Stomach (tissue), 9 donors: ENCODE data around the gene GABRG3. TPM values are rescaled to one million over a fixed set of nuclear protein-coding genes. Genes with fewer than 3 reads are reported as not detected.
"Not testable (repeated sequence)": the region's sequence is repeated elsewhere in the genome, so short reads cannot be mapped to it uniquely, and the experiment has no call there.

Source experiments
- DNase-seq, 2 donors: peaks; one replicate each; pipeline versions ENCODE4 v3.0.0 to v3.0.0-alpha.2; 2013 to 2019
- H3K27ac ChIP-seq, 5 donors: fragments of 200-600 bp in 4 of 5; sonication (generic) in 4 of 5; one replicate each; pipeline ENCODE4 v1.5.1; 2013 to 2019; ENCODE audit warnings: mild to moderate bottlenecking in 1 of 5, moderate library complexity in 1 of 5
- H3K27me3 ChIP-seq, 3 donors: fragments of 200-600 bp; sonication (generic); one replicate each; pipeline ENCODE4 v1.5.1; 2017 to 2019; ENCODE audit warnings: mixed run types in 1 of 3
- H3K36me3 ChIP-seq, 4 donors: fragments of 200-600 bp; sonication (generic); 1 replicate in 3 of 4; 2 replicates in 1 of 4; pipeline ENCODE4 v1.5.1; 2016 to 2019
- H3K4me1 ChIP-seq, 4 donors: fragments of 200-600 bp; sonication (generic); one replicate each; pipeline ENCODE4 v1.5.1; 2016 to 2019
- H3K4me3 ChIP-seq, 4 donors: fragments of 200-600 bp; sonication (generic) in 3 of 4; one replicate each; pipeline ENCODE4 v1.5.1; 2016 to 2019; ENCODE audit warnings: mild to moderate bottlenecking in 1 of 4
- H3K9me3 ChIP-seq, 4 donors: fragments of 200-600 bp; sonication (generic); one replicate each; pipeline ENCODE4 v1.5.1; 2016 to 2019
- CTCF ChIP-seq, 7 experiments: fragments of 450-650 bp in 4 of 7; fragments of 200-600 bp in 3 of 7; sonication (generic) in 3 of 7; IDR thresholded peaks; one replicate each; pipeline ENCODE4 v1.5.1; 2016 to 2019; ENCODE audit warnings: antibody characterized with exemption in 7 of 7, control low read depth in 2 of 7, mild to moderate bottlenecking in 1 of 7
- EP300 ChIP-seq: sonication (generic); formaldehyde crosslinking; IDR thresholded peaks from one replicate; pipeline ENCODE4 v1.6.1; 2017; ENCODE audit warnings: antibody characterized with exemption
- POLR2A ChIP-seq, 4 donors: fragments of 450-650 bp; IDR thresholded peaks; one replicate each; pipeline ENCODE4 v1.6.1; 2016; ENCODE audit warnings: antibody characterized with exemption in 4 of 4, control low read depth in 2 of 4, mild to moderate bottlenecking in 1 of 4, moderate library complexity in 1 of 4
- POLR2AphosphoS5 ChIP-seq, 3 donors: sonication (generic); formaldehyde crosslinking; IDR thresholded peaks; one replicate each; pipeline ENCODE4 v1.6.1; 2016; ENCODE audit warnings: antibody characterized with exemption in 3 of 3
- WGBS, 5 donors: extraction: QIAGEN DNeasy Blood & Tissue Kit in 3 of 5; methylation state at CpG; one replicate each; pipeline versions ENCODE4 v1.1.5 to v1.1.7; 2013 to 2018; 5-methylcytosine and 5-hydroxymethylcytosine counted together
- intact Hi-C: fragments of 100-400 bp; cut with DNase I; formaldehyde crosslinking; loops from one replicate; pipeline ENCODE4 v1.15.1; 2023; ENCODE audit warnings: low total_unique reads
- polyA plus RNA-seq, 3 donors: library from polyadenylated mRNA; stranded (reverse); fragments of 200-250 nt; gene quantifications; one replicate each; pipeline ENCODE4 v1.2.3, GENCODE V29; 2013
- total RNA-seq, 5 donors: library from RNA; depleted of rRNA; stranded (reverse); fragments of >200 nt; gene quantifications; one replicate each; pipeline versions ENCODE4 v1.1.0 to v1.2.3, GENCODE V29; 2014 to 2016
- donor health status: healthy with polysubstance abuse.
- donor health status: Bipolar disorder and iron deficiency.
- donor health status: healthy.

GABRG3 gene
- total and polyA plus RNA-seq, 8 donors, result 0.37 to 1.5 TPM; not detected in 6

- peaks cover 0 to 5% (median 0%) of the 10 kb centered on the region in 4 donors for H3K9me3 ChIP-seq
- intact Hi-C loops, result loop anchor here (5.0 kb wide), 1 partner anchor 33 kb away; no protein-coding TSS in a partner anchor
- H3K36me3 ChIP-seq, result no peaks in the 10 kb centered on the region
- TF ChIP-seq POLR2A (IDR thresholded peaks at IDR 0.05) (no peak), EP300 (no peak), POLR2AphosphoS5 (IDR thresholded peaks at IDR 0.05) (no peak), CTCF (IDR thresholded peaks at IDR 0.05) (no peak)
- DNase-seq, result no peak
- WGBS, 5 donors, result 76 to 84% (median 82%) methylated on average over 7 of the region's 7 CpGs
- H3K27me3 ChIP-seq, result peaks cover 0 to 13% (median 0%) of the 10 kb centered on the region in 3 donors
- peaks cover 0 to 5% (median 2%) of the 10 kb centered on the region in 4 donors for H3K4me1 ChIP-seq
- no peak overlapping the region for H3K27ac ChIP-seq
- H3K4me3 ChIP-seq, result no peak overlapping the region
These were observed 388.6 kb downstream of the GABRG3 start for GRCh38 chr15:27359586-27359985.

GRCh38 chr15:27360316-27360715 is 389.3 kb downstream of the GABRG3 start:
- peaks cover 0 to 13% (median 0%) of the 10 kb centered on the region in 3 donors for H3K27me3 ChIP-seq
- intact Hi-C loops, result no loop called here
- WGBS, 5 donors, result 77 to 88% (median 78%) methylated on average over 7 of the region's 7 CpGs
- no peak for DNase-seq
- no peak overlapping the region for H3K27ac ChIP-seq
- no peak overlapping the region for H3K4me3 ChIP-seq
- TF ChIP-seq POLR2AphosphoS5 (IDR thresholded peaks at IDR 0.05) (no peak), CTCF (IDR thresholded peaks at IDR 0.05) (no peak), EP300 (no peak), POLR2A (IDR thresholded peaks at IDR 0.05) (no peak)
- H3K4me1 ChIP-seq, result peaks cover 0 to 5% (median 2%) of the 10 kb centered on the region in 4 donors
- H3K36me3 ChIP-seq, result no peaks in the 10 kb centered on the region
- peaks cover 0 to under 1% (median 0%) of the 10 kb centered on the region in 4 donors for H3K9me3 ChIP-seq

GRCh38 chr15:27361438-27361837 is 390.5 kb downstream of the GABRG3 start:
- DNase-seq, result no peak
- Histone ChIP-seq H3K4me3 (no peak overlapping the region), H3K27ac (no peak overlapping the region), H3K9me3 (no peaks in the 10 kb centered on the region), H3K36me3 (no peaks in the 10 kb centered on the region), H3K4me1 (peaks cover 0 to 5% (median 2%) of the 10 kb centered on the region in 4 donors), H3K27me3 (peaks cover 0 to 13% (median 0%) of the 10 kb centered on the region in 3 donors)
- TF ChIP-seq POLR2AphosphoS5 (IDR thresholded peaks at IDR 0.05), result no peak
- TF ChIP-seq EP300, result no peak
- no peak for TF ChIP-seq POLR2A (IDR thresholded peaks at IDR 0.05)
- TF ChIP-seq CTCF (IDR thresholded peaks at IDR 0.05), result no peak
- WGBS, 5 donors, result 66 to 72% (median 69%) methylated on average over 5 of the region's 5 CpGs
- intact Hi-C loops, result no loop called here

GRCh38 chr15:27365456-27365855 is 394.5 kb downstream of the GABRG3 start:
- Histone ChIP-seq H3K36me3 (no peaks in the 10 kb centered on the region), H3K9me3 (no peaks in the 10 kb centered on the region), H3K4me1 (no peaks in the 10 kb centered on the region), H3K27me3 (peaks cover 0 to 3% (median 0%) of the 10 kb centered on the region in 3 donors), H3K27ac (no peak overlapping the region), H3K4me3 (no peak overlapping the region)
- DNase-seq, result no peak
- no peak for TF ChIP-seq CTCF (IDR thresholded peaks at IDR 0.05)
- TF ChIP-seq POLR2AphosphoS5 (IDR thresholded peaks at IDR 0.05), result no peak
- TF ChIP-seq EP300, result no peak
- no peak for TF ChIP-seq POLR2A (IDR thresholded peaks at IDR 0.05)
- 59 to 78% (median 69%) methylated on average over 2 of the region's 2 CpGs for WGBS, 5 donors
- intact Hi-C loops, result no loop called here

GRCh38 chr15:27377391-27377790 is 406.4 kb downstream of the GABRG3 start:
- DNase-seq, intact Hi-C loops, H3K4me1 ChIP-seq, H3K4me3 ChIP-seq, H3K36me3 ChIP-seq, H3K27me3 ChIP-seq, H3K27ac ChIP-seq: not testable (repeated sequence)
- WGBS, 5 donors, result 69 to 85% (median 77%) methylated on average over 2 of the region's 2 CpGs
- H3K9me3 ChIP-seq, result peaks cover 0 to 10% (median 0%) of the 10 kb centered on the region in 4 donors
